ENCODE results near the gene ACTR3.

The ACTR3 gene

GRCh38 chr2:114001937-114002336 is 112.0 kb downstream of the ACTR3 start:
- no peak for DNase-seq (ENCODE audit: low spot score)

GRCh38 chr2:114005110-114005783 is 115.4 kb downstream of the ACTR3 start:
- DNase-seq (ENCODE audit: low spot score): no peak

GRCh38 chr2:114006460-114006859 is 116.6 kb downstream of the ACTR3 start:
- DNase-seq (ENCODE audit: low spot score): no peak

- no peak for DNase-seq (ENCODE audit: low spot score)
These were observed 117.5 kb downstream of the ACTR3 start for GRCh38 chr2:114007436-114007835.

- DNase-seq (ENCODE audit: low spot score): no peak
These were observed 118.8 kb downstream of the ACTR3 start for GRCh38 chr2:114008720-114009119.

- DNase-seq (ENCODE audit: low spot score): no peak
These were observed 119.5 kb downstream of the ACTR3 start for GRCh38 chr2:114009205-114009944.

GRCh38 chr2:114010001-114010400 is 120.1 kb downstream of the ACTR3 start:
- DNase-seq (ENCODE audit: low spot score): no peak

- DNase-seq (ENCODE audit: low spot score): no peak
These were observed 121.8 kb downstream of the ACTR3 start for GRCh38 chr2:114011713-114012112.

All from hepatic stellate cell (primary cell).